ENCODE data around the gene FAM110D.

FAM110D gene

GRCh38 chr1:26158908-26159742, at the start of gene FAM110D:
Gene FAM110D (plus strand): TSS chr1:26159079. CDS start chr1:26161292, 2,213 bp downstream.
- no peak within 1 kb of the TSS for H3K27ac ChIP-seq (ENCODE audit: low read length)
- peaks cover 44% of the 10 kb centered on the region for H3K4me1 ChIP-seq (ENCODE audit: control insufficient read depth, low read depth, low read length)
- no peak within 1 kb of the TSS for H3K4me3 ChIP-seq (ENCODE audit: low read length)
- peaks cover 100% of the 10 kb centered on the region for H3K27me3 ChIP-seq (ENCODE audit: control insufficient read depth, insufficient read depth, low read length)
- H3K9ac ChIP-seq (ENCODE audit: low read length): no peak within 1 kb of the TSS
- no peaks in the 10 kb centered on the region for H3K9me3 ChIP-seq (ENCODE audit: control insufficient read depth, low read depth, low read length)
- no peaks in the 10 kb centered on the region for H3K36me3 ChIP-seq (ENCODE audit: control insufficient read depth, low read depth, low read length)

- no peak overlapping the region for H3K27ac ChIP-seq (ENCODE audit: low read length)
- peak overlapping the region; percentile 70 for H3K9ac ChIP-seq (ENCODE audit: low read length)
- peaks cover 3% of the 10 kb centered on the region for H3K36me3 ChIP-seq (ENCODE audit: control insufficient read depth, low read depth, low read length)
- H3K4me3 ChIP-seq (ENCODE audit: low read length): peak overlapping the region; percentile 97
- peaks cover 20% of the 10 kb centered on the region for H3K27me3 ChIP-seq (ENCODE audit: control insufficient read depth, insufficient read depth, low read length)
- H3K4me1 ChIP-seq (ENCODE audit: control insufficient read depth, low read depth, low read length): peaks cover 13% of the 10 kb centered on the region
- H3K9me3 ChIP-seq (ENCODE audit: control insufficient read depth, low read depth, low read length): no peaks in the 10 kb centered on the region
These were observed 49.4 kb upstream of the FAM110D start for GRCh38 chr1:26109229-26110164.

GRCh38 chr1:26110731-26111529, 47.9 kb upstream of the FAM110D start:
- Histone ChIP-seq H3K9me3 (ENCODE audit: control insufficient read depth, low read depth, low read length) (no peaks in the 10 kb centered on the region), H3K27ac (ENCODE audit: low read length) (no peak overlapping the region), H3K36me3 (ENCODE audit: control insufficient read depth, low read depth, low read length) (peaks cover 8% of the 10 kb centered on the region), H3K27me3 (ENCODE audit: control insufficient read depth, insufficient read depth, low read length) (peaks cover 20% of the 10 kb centered on the region), H3K9ac (ENCODE audit: low read length) (peak overlapping the region; percentile 70), H3K4me3 (ENCODE audit: low read length) (peak overlapping the region; percentile 97), H3K4me1 (ENCODE audit: control insufficient read depth, low read depth, low read length) (peaks cover 13% of the 10 kb centered on the region)

GRCh38 chr1:26111530-26112406, 47.1 kb upstream of the FAM110D start, which contains the start of gene PDIK1L:
Gene PDIK1L (plus strand): TSS chr1:26111824. CDS start chr1:26114309, 2,485 bp downstream.
- Histone ChIP-seq H3K9me3 (ENCODE audit: control insufficient read depth, low read depth, low read length) (no peaks in the 10 kb centered on the region), H3K4me3 (ENCODE audit: low read length) (peak within 1 kb of the TSS; percentile 97), H3K4me1 (ENCODE audit: control insufficient read depth, low read depth, low read length) (peaks cover 13% of the 10 kb centered on the region), H3K27me3 (ENCODE audit: control insufficient read depth, insufficient read depth, low read length) (peaks cover 20% of the 10 kb centered on the region), H3K27ac (ENCODE audit: low read length) (no peak within 1 kb of the TSS), H3K36me3 (ENCODE audit: control insufficient read depth, low read depth, low read length) (peaks cover 8% of the 10 kb centered on the region), H3K9ac (ENCODE audit: low read length) (peak within 1 kb of the TSS; percentile 82)

- H3K4me1 ChIP-seq (ENCODE audit: control insufficient read depth, low read depth, low read length): peaks cover 13% of the 10 kb centered on the region
- H3K27ac ChIP-seq (ENCODE audit: low read length): no peak overlapping the region
- peak overlapping the region; percentile 97 for H3K4me3 ChIP-seq (ENCODE audit: low read length)
- peak overlapping the region; percentile 82 for H3K9ac ChIP-seq (ENCODE audit: low read length)
- H3K36me3 ChIP-seq (ENCODE audit: control insufficient read depth, low read depth, low read length): peaks cover 8% of the 10 kb centered on the region
- H3K9me3 ChIP-seq (ENCODE audit: control insufficient read depth, low read depth, low read length): no peaks in the 10 kb centered on the region
- peaks cover 20% of the 10 kb centered on the region for H3K27me3 ChIP-seq (ENCODE audit: control insufficient read depth, insufficient read depth, low read length)
These were observed 46.5 kb upstream of the FAM110D start for GRCh38 chr1:26112407-26112775.

- no peaks in the 10 kb centered on the region for H3K9me3 ChIP-seq (ENCODE audit: control insufficient read depth, low read depth, low read length)
- H3K27me3 ChIP-seq (ENCODE audit: control insufficient read depth, insufficient read depth, low read length): peaks cover 19% of the 10 kb centered on the region
- H3K4me1 ChIP-seq (ENCODE audit: control insufficient read depth, low read depth, low read length): peaks cover 13% of the 10 kb centered on the region
- H3K9ac ChIP-seq (ENCODE audit: low read length): no peak overlapping the region
- no peak overlapping the region for H3K4me3 ChIP-seq (ENCODE audit: low read length)
- peaks cover 8% of the 10 kb centered on the region for H3K36me3 ChIP-seq (ENCODE audit: control insufficient read depth, low read depth, low read length)
- no peak overlapping the region for H3K27ac ChIP-seq (ENCODE audit: low read length)
These were observed 44.5 kb upstream of the FAM110D start for GRCh38 chr1:26114165-26114927.

- Histone ChIP-seq H3K4me3 (ENCODE audit: low read length) (no peak overlapping the region), H3K4me1 (ENCODE audit: control insufficient read depth, low read depth, low read length) (no peaks in the 10 kb centered on the region), H3K36me3 (ENCODE audit: control insufficient read depth, low read depth, low read length) (peaks cover 4% of the 10 kb centered on the region), H3K27me3 (ENCODE audit: control insufficient read depth, insufficient read depth, low read length) (no peaks in the 10 kb centered on the region), H3K27ac (ENCODE audit: low read length) (no peak overlapping the region), H3K9me3 (ENCODE audit: control insufficient read depth, low read depth, low read length) (no peaks in the 10 kb centered on the region), H3K9ac (ENCODE audit: low read length) (no peak overlapping the region)
These were observed 38.8 kb upstream of the FAM110D start for GRCh38 chr1:26119892-26120608.

GRCh38 chr1:26121854-26122773, 36.8 kb upstream of the FAM110D start:
- H3K27ac ChIP-seq (ENCODE audit: low read length): no peak overlapping the region
- no peak overlapping the region for H3K9ac ChIP-seq (ENCODE audit: low read length)
- H3K27me3 ChIP-seq (ENCODE audit: control insufficient read depth, insufficient read depth, low read length): no peaks in the 10 kb centered on the region
- no peaks in the 10 kb centered on the region for H3K9me3 ChIP-seq (ENCODE audit: control insufficient read depth, low read depth, low read length)
- H3K36me3 ChIP-seq (ENCODE audit: control insufficient read depth, low read depth, low read length): peaks cover 4% of the 10 kb centered on the region
- no peak overlapping the region for H3K4me3 ChIP-seq (ENCODE audit: low read length)
- no peaks in the 10 kb centered on the region for H3K4me1 ChIP-seq (ENCODE audit: control insufficient read depth, low read depth, low read length)
